ENCODE results near the gene PPFIA3.

Gene PPFIA3

GRCh38 chr19:49182848-49183375 is 63.6 kb downstream of the PPFIA3 start:
- DNase-seq (ENCODE audit: low read depth), result no peak
- no peak for TF ChIP-seq CTCF (IDR thresholded peaks at IDR 0.05; ENCODE audit: low read depth, low read length)
- no peak for TF ChIP-seq MYC (IDR thresholded peaks at IDR 0.05; ENCODE audit: low read depth, low read length)
- no peak for TF ChIP-seq MAX (IDR thresholded peaks at IDR 0.05; ENCODE audit: low read depth, low read length)
- TF ChIP-seq POLR2A (IDR thresholded peaks at IDR 0.05; ENCODE audit: extremely low read depth, insufficient read length), result no peak
- no peak overlapping the region for H3K4me3 ChIP-seq (ENCODE audit: low read depth, low read length)

GRCh38 chr19:49186108-49186507 is 66.8 kb downstream of the PPFIA3 start:
- no peak for DNase-seq (ENCODE audit: low read depth)
- H3K4me3 ChIP-seq (ENCODE audit: low read depth, low read length), result no peak overlapping the region
- no peak for TF ChIP-seq MYC (IDR thresholded peaks at IDR 0.05; ENCODE audit: low read depth, low read length)
- no peak for TF ChIP-seq POLR2A (IDR thresholded peaks at IDR 0.05; ENCODE audit: extremely low read depth, insufficient read length)
- no peak for TF ChIP-seq MAX (IDR thresholded peaks at IDR 0.05; ENCODE audit: low read depth, low read length)
- no peak for TF ChIP-seq CTCF (IDR thresholded peaks at IDR 0.05; ENCODE audit: low read depth, low read length)

- no peak for TF ChIP-seq CTCF (IDR thresholded peaks at IDR 0.05; ENCODE audit: low read depth, low read length)
- TF ChIP-seq MAX (IDR thresholded peaks at IDR 0.05; ENCODE audit: low read depth, low read length), result no peak
- no peak for TF ChIP-seq MYC (IDR thresholded peaks at IDR 0.05; ENCODE audit: low read depth, low read length)
- no peak for TF ChIP-seq POLR2A (IDR thresholded peaks at IDR 0.05; ENCODE audit: extremely low read depth, insufficient read length)
- DNase-seq (ENCODE audit: low read depth), result no peak
Measured at GRCh38 chr19:49188626-49189200, 69.4 kb downstream of the PPFIA3 start.

GRCh38 chr19:49189259-49189658 is 69.9 kb downstream of the PPFIA3 start:
- TF ChIP-seq MAX (IDR thresholded peaks at IDR 0.05; ENCODE audit: low read depth, low read length), result no peak
- no peak for TF ChIP-seq CTCF (IDR thresholded peaks at IDR 0.05; ENCODE audit: low read depth, low read length)
- TF ChIP-seq MYC (IDR thresholded peaks at IDR 0.05; ENCODE audit: low read depth, low read length), result no peak
- no peak for TF ChIP-seq POLR2A (IDR thresholded peaks at IDR 0.05; ENCODE audit: extremely low read depth, insufficient read length)
- H3K4me3 ChIP-seq (ENCODE audit: low read depth, low read length), result no peak overlapping the region
- no peak for DNase-seq (ENCODE audit: low read depth)

More at GRCh38 chr19:49188626-49189200, 69.4 kb downstream of the PPFIA3 start:
- no peak overlapping the region for H3K4me3 ChIP-seq (ENCODE audit: low read depth, low read length)

GRCh38 chr19:49190781-49191180 is 71.4 kb downstream of the PPFIA3 start:
- TF ChIP-seq CTCF (IDR thresholded peaks at IDR 0.05; ENCODE audit: low read depth, low read length) (no peak), MYC (IDR thresholded peaks at IDR 0.05; ENCODE audit: low read depth, low read length) (no peak), POLR2A (IDR thresholded peaks at IDR 0.05; ENCODE audit: extremely low read depth, insufficient read length) (no peak), MAX (IDR thresholded peaks at IDR 0.05; ENCODE audit: low read depth, low read length) (no peak)
- H3K4me3 ChIP-seq (ENCODE audit: low read depth, low read length), result no peak overlapping the region
- no peak for DNase-seq (ENCODE audit: low read depth)

Data from NB4 (cell line).